GM12801 (cell line): Measurements from ENCODE around the gene PDSS2.

Experiments
- TF ChIP-seq, protein P1 (sequence below): IDR thresholded peaks from one replicate; pipeline ENCODE4 v1.5.1; 2011; ENCODE audit warnings: control low read depth; ENCODE audit not compliant: insufficient read length; ENCODE audit errors: extremely low read depth

Gene PDSS2

DNA sequence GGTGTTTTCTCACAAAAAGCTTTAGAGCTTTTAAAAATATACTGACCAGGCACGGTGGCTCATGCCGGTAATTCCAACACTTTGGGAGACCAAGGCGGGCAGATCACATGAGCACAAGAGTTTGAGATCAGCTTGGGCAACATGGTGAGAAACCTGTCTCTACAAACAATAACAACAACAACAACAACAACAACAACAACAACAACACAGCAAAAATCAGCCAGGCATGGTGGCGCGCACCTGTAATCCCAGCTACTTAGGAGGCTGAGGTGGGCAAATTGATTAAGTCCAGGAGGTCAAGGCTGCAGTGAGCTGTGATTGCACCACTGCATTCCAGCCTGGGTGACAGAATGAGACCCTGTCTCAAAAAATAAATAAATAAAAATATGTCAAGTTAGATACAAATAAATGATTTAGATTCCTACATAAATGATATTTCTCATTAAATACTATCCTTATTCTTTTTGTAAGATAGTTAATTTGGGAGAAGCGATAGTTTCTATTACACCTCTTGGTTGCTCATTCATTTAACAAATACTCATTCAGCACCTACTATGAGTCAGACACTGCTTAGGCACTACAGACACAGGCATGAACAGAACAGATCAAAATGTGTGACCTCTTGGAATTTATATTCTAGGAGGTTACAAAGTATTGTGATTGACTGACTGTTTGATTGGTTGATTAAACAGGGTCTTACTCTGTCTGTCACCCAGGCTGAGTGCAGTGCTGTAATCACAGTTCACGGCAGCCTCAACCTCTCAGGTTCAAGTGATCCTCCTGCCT is 260.5 kb downstream of the PDSS2 start:
- TF ChIP-seq, protein P1, sequence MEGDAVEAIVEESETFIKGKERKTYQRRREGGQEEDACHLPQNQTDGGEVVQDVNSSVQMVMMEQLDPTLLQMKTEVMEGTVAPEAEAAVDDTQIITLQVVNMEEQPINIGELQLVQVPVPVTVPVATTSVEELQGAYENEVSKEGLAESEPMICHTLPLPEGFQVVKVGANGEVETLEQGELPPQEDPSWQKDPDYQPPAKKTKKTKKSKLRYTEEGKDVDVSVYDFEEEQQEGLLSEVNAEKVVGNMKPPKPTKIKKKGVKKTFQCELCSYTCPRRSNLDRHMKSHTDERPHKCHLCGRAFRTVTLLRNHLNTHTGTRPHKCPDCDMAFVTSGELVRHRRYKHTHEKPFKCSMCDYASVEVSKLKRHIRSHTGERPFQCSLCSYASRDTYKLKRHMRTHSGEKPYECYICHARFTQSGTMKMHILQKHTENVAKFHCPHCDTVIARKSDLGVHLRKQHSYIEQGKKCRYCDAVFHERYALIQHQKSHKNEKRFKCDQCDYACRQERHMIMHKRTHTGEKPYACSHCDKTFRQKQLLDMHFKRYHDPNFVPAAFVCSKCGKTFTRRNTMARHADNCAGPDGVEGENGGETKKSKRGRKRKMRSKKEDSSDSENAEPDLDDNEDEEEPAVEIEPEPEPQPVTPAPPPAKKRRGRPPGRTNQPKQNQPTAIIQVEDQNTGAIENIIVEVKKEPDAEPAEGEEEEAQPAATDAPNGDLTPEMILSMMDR, result no peak

DNA sequence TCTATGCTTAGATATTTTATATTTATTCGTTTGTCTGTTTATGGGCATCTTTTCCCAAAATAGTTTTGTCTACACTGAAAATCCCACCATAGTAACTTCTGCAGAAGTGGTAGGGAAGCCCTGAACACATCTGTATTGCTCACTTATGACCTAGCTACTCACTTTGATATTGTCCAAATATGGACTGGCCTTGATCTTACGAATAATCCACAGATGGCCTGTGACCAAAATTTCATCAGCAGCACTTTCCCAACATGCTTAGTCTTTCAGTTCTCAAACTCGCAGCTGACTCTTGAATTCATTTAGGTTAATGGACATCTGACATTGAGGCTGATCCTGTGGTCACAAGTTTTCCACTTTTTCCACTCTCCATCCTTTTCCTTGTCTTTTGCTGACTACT is 263.2 kb downstream of the PDSS2 start:
- TF ChIP-seq, protein P1, result no peak

DNA sequence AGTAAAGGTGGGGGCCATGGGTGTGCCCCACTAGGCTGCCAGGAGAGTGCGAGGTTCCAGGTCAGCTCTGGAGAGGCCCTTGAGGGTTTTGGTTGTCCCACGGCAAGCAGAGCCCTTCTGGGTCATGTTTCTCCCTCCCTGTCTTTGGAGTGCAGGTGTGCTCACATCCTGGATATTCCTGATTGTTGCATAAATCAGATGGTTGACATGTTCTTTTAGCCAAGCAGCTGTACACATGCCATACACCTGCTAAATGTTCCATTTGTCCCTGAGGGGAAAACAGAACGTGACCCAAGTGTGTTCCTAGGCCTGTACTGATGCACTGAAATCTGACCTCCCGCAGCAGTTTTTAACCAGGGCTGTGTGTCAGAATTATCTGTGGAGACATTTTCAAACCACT is 266.5 kb downstream of the PDSS2 start:
- TF ChIP-seq, protein P1, result no peak

DNA sequence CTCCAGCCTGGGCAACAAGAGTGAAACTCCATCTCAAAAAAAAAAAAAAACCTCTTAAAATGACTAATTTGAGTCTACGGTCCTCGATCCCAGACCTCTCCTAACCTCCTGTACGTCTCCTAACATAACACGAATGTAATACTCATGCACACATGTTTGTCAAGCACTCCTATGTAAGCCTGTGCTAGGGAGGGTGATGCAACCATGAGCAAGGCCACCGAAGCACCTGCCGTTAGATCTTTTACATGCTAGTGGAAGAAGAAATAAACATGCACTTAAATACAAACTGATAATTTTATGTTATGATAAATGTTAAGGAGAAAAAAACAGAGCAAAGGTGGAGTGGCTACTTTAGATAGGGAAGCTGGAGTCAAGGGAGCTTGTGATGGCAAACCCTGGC is 271.7 kb downstream of the PDSS2 start:
- TF ChIP-seq, protein P1, result no peak

DNA sequence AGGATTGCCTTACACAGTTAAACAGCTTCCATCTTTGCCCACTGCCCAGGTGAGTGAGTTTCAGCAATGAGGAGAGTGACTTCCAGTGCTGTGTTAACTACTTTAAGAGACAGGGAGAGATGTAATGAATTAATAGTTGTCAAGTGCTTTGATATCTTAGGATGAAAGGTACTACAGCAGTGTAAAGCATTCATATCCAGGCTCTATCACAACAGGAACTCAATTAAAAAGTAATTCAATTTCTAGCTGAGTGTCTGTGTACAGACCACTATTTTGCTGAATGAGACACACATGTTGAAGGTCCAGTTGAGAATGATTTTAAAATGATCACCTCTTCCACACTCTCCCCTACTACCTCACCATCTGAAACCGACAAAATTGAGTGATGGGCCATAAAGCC is 273.3 kb downstream of the PDSS2 start:
- TF ChIP-seq, protein P1, result no peak

DNA sequence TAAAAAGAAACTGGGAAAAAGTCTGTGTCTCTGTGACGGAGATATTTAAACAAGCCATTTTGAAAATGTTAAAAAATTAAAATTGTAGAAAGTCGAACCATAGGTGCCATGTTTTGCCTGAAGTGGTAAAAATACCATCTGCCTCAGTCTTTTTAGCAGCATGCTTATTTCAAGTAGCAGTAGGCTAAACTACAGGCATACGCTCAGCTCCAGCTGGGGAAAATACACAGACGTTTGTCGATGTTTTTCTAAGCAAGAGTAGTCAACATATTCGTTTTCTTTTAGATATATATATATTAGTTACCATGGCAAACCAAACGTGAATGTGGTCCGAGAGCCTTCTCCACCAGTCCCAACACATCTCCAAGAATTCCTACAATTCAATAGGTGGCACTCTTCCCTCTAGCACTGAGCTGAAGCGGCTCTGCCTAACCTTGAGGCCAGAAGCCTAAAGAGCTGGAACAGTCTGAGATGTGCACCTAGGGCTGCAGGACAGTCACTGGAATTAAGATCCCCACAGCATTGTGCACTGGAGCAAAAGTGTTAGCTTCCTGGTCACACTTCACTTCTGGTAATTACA is 273.9 kb downstream of the PDSS2 start:
- TF ChIP-seq, protein P1, result no peak

DNA sequence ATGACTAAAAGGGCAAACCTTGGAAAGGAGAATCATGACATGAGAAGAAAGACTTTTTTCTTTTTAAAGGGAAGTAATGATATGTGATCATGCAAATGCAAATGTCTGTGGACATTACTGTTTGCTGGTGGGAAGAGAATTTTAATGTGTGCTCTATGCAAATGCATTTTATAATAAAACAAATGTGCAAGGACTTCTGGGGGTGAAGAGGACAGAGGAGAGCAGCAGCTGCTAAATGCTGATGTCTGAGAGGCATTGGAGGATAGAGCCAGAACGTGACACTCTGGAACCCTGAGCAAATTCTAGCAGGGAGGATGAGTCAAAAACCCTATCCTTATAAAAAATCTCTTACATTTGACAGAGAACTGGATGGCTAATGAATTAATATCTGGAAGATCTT is 274.9 kb downstream of the PDSS2 start:
- TF ChIP-seq, protein P1, result no peak
